Activated CD8-positive, alpha-beta T cell treated with anti-CD3 and anti-CD28 coated beads, Interleukin-2, amount 10 ng/mL, durations not matched to agents 7 days and 5 days (primary cell): Measurements from ENCODE around the gene DENND6B. TPM values are rescaled to one million over a fixed set of nuclear protein-coding genes. Genes with fewer than 3 reads are reported as not detected.
"Not testable (repeated sequence)": the region's sequence is repeated elsewhere in the genome, so short reads cannot be mapped to it uniquely, and the experiment has no call there.

ENCODE experiments used
- ATAC-seq: fragments of 150-1000 bp; cut with Tn5 transposase; one replicate; pipeline ENCODE4 v1.10.0; 2021; ENCODE audit warnings: moderate library complexity
- CTCF ChIA-PET: fragments of 350-600 bp; sonication (Branson Sonifier 250); formaldehyde crosslinking; loops from one replicate; lab custom pipeline; 2021; ENCODE audit warnings: antibody characterized with exemption; lab: Charles Lee
- POLR2A ChIA-PET: fragments of 350-600 bp; sonication (Branson Sonifier 250); formaldehyde crosslinking; loops from one replicate; lab custom pipeline; 2021; ENCODE audit warnings: antibody characterized with exemption; lab: Charles Lee
- DNase-seq: peaks from one replicate; pipeline ENCODE4 v3.0.0-alpha.2; 2020
- H3K27ac Mint-ChIP-seq: one replicate; pipeline ENCODE4 v1.8.0; 2021; ENCODE audit warnings: mild to moderate bottlenecking, mixed read lengths
- H3K27me3 Mint-ChIP-seq: one replicate; pipeline ENCODE4 v1.8.0; 2021; ENCODE audit warnings: low read depth, mixed read lengths
- H3K36me3 Mint-ChIP-seq: one replicate; pipeline ENCODE4 v1.8.0; 2021; ENCODE audit warnings: low read depth, mixed read lengths
- H3K4me1 Mint-ChIP-seq: one replicate; pipeline ENCODE4 v1.8.0; 2021; ENCODE audit warnings: low read depth, mixed read lengths
- H3K4me3 Mint-ChIP-seq: one replicate; pipeline ENCODE4 v1.8.0; 2021; ENCODE audit warnings: mild to moderate bottlenecking, mixed read lengths
- H3K9me3 Mint-ChIP-seq: one replicate; pipeline ENCODE4 v1.8.0; 2022; ENCODE audit warnings: mixed read lengths; ENCODE audit not compliant: insufficient read depth
- total RNA-seq, 2 experiments: library from RNA; stranded (reverse); gene quantifications; one replicate each; pipeline ENCODE4 v1.2.3, GENCODE V29; 2021

The DENND6B gene
- total RNA-seq, 2 experiments from 2014 or later, result 6.0 to 7.0 TPM

DNA sequence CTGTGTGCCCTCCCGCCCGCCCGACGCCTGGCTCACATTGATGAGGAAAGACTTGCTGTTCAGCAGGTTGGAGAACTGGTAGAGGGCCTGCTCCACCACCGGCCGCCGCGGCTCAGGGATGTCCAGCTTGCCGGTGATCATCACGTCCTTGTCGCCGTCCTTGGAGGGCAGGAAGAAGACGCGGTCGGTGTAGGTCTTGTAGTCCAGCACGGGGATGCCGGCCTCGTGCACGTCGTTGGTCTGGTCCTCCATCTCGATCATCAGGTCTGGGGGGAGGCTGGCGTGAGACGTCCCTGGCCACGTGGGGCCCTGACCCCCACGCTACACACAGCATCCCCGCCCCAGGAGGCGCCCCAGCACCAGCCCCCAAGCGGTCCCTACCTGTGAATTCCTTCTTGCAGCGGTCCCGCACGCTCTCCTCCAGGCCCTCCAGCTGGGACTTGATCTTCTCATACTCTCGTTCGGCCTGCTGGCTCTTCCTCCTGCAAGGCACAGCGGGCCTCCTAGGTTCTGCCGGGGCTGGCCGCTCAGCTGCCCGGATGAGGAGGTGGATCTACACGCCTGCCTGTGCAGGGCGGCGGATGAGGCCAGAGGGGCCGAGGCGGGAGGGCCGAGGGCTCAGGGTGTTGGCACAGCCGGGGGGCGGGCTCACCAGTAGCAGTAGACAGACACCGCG, 46.0 kb downstream of the DENND6B start:
- Mint-ChIP-seq H3K27me3 (no peaks in the 10 kb centered on the region), H3K9me3 (no peaks in the 10 kb centered on the region), H3K4me3 (no peak overlapping the region), H3K36me3 (peaks cover 18% of the 10 kb centered on the region), H3K4me1 (no peaks in the 10 kb centered on the region), H3K27ac (no peak overlapping the region)
- ATAC-seq (no peak), DNase-seq (no peak)
- POLR2A ChIA-PET, result no interaction called here
- CTCF ChIA-PET, result no interaction called here

- POLR2A ChIA-PET, result no interaction called here
- no peak for ATAC-seq
- Mint-ChIP-seq H3K4me3 (no peak overlapping the region), H3K4me1 (peaks cover 4% of the 10 kb centered on the region), H3K36me3 (peaks cover 23% of the 10 kb centered on the region), H3K9me3 (no peaks in the 10 kb centered on the region), H3K27me3 (no peaks in the 10 kb centered on the region), H3K27ac (no peak overlapping the region)
- DNase-seq, result no peak
- CTCF ChIA-PET, result no interaction called here
These were observed 46.6 kb downstream of the DENND6B start for GRCh38 chr22:50280022-50280707.

- DNase-seq (no peak), ATAC-seq (no peak)
- POLR2A ChIA-PET, result no interaction called here
- Mint-ChIP-seq H3K27ac (no peak overlapping the region), H3K27me3 (no peaks in the 10 kb centered on the region), H3K9me3 (no peaks in the 10 kb centered on the region), H3K4me1 (peaks cover 4% of the 10 kb centered on the region), H3K4me3 (no peak overlapping the region), H3K36me3 (peaks cover 22% of the 10 kb centered on the region)
- CTCF ChIA-PET, result no interaction called here
These were observed 47.7 kb downstream of the DENND6B start for GRCh38 chr22:50278956-50279619.

- H3K27me3 Mint-ChIP-seq, result no peaks in the 10 kb centered on the region
- H3K4me3 Mint-ChIP-seq, result no peak overlapping the region
- peaks cover 4% of the 10 kb centered on the region for H3K4me1 Mint-ChIP-seq
- DNase-seq, result no peak
- CTCF ChIA-PET, result no interaction called here
- POLR2A ChIA-PET, result no interaction called here
- ATAC-seq, result no peak
- H3K36me3 Mint-ChIP-seq, result peaks cover 22% of the 10 kb centered on the region
- H3K9me3 Mint-ChIP-seq, result no peaks in the 10 kb centered on the region
- no peak overlapping the region for H3K27ac Mint-ChIP-seq
These were observed 48.4 kb downstream of the DENND6B start for GRCh38 chr22:50278461-50278860.

- ChIA-PET CTCF (no interaction called here), POLR2A (no interaction called here)
- Mint-ChIP-seq H3K4me1 (peaks cover 4% of the 10 kb centered on the region), H3K27ac (no peak overlapping the region), H3K9me3 (no peaks in the 10 kb centered on the region), H3K27me3 (peaks cover 3% of the 10 kb centered on the region), H3K4me3 (no peak overlapping the region), H3K36me3 (peaks cover 22% of the 10 kb centered on the region)
- ATAC-seq (no peak), DNase-seq (no peak)
These were observed 49.1 kb downstream of the DENND6B start for GRCh38 chr22:50277761-50278160.

DNA sequence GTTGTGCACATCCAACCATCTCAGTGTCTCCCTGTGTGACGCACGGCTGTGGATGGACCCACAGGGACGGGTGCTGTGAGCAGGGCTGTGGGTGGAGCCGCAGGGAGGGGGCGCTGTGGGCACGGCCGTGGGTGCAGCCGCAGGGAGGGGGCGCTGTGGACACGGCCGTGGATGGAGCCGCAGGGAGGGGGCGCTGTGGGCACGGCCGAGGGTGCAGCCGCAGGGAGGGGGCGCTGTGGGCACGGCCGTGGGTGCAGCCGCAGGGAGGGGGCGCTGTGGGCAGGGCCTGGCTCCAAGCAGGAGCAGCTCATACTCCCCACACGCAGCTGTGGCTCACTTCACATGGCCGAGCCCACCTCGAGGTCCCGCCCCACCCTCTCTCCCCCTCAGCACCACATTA, 50.7 kb downstream of the DENND6B start:
- Mint-ChIP-seq H3K36me3 (peaks cover 22% of the 10 kb centered on the region), H3K27ac (no peak overlapping the region), H3K9me3 (no peaks in the 10 kb centered on the region), H3K4me1 (peaks cover 9% of the 10 kb centered on the region), H3K4me3 (no peak overlapping the region), H3K27me3 (peaks cover 8% of the 10 kb centered on the region)
- peak; percentile 63 for DNase-seq
- POLR2A ChIA-PET, result interaction anchor here (0.8 to 1.5 kb wide), 4 partner anchors 15 to 66 kb away, joined by 3 to 4 read pairs (median 4); no protein-coding TSS in a partner anchor
- peak; percentile 59 for ATAC-seq
- CTCF ChIA-PET, result interaction anchor here (0.6 to 2.1 kb wide), 24 partner anchors 13 to 344 kb away, joined by 3 to 33 read pairs (median 4); partner anchors contain the start of genes DENND6B and TUBGCP6

GRCh38 chr22:50275181-50276055, 51.4 kb downstream of the DENND6B start:
- Mint-ChIP-seq H3K27me3 (peaks cover 8% of the 10 kb centered on the region), H3K36me3 (peaks cover 18% of the 10 kb centered on the region), H3K4me1 (peaks cover 14% of the 10 kb centered on the region), H3K27ac (no peak overlapping the region), H3K4me3 (no peak overlapping the region), H3K9me3 (no peaks in the 10 kb centered on the region)
- CTCF ChIA-PET, result interaction anchor here (1.0 to 2.1 kb wide), 9 partner anchors 12 to 345 kb away, joined by 3 to 33 read pairs (median 5); partner anchors contain the start of gene DENND6B
- ATAC-seq, result no peak
- no peak for DNase-seq
- POLR2A ChIA-PET, result interaction anchor here (1.3 to 1.5 kb wide), 3 partner anchors 18 to 67 kb away, joined by 3 to 4 read pairs (median 4); no protein-coding TSS in a partner anchor

GRCh38 chr22:50274771-50275170, 52.0 kb downstream of the DENND6B start:
- ATAC-seq (no peak), DNase-seq (no peak)
- Mint-ChIP-seq H3K9me3 (no peaks in the 10 kb centered on the region), H3K4me1 (peaks cover 14% of the 10 kb centered on the region), H3K4me3 (no peak overlapping the region), H3K36me3 (peaks cover 18% of the 10 kb centered on the region), H3K27ac (no peak overlapping the region), H3K27me3 (peaks cover 8% of the 10 kb centered on the region)
- ChIA-PET POLR2A (no interaction called here), CTCF (interaction anchor here (0.9 to 1.5 kb wide), 2 partner anchors 67 to 92 kb away, joined by 4 to 6 read pairs; no protein-coding TSS in a partner anchor)

- H3K9me3 Mint-ChIP-seq, result no peaks in the 10 kb centered on the region
- peaks cover 18% of the 10 kb centered on the region for H3K36me3 Mint-ChIP-seq
- H3K4me1 Mint-ChIP-seq, result peaks cover 19% of the 10 kb centered on the region
- ATAC-seq, result no peak
- H3K27me3 Mint-ChIP-seq, result peaks cover 8% of the 10 kb centered on the region
- ChIA-PET POLR2A (no interaction called here), CTCF (interaction anchor here (0.9 to 2.1 kb wide), 4 partner anchors 52 to 92 kb away, joined by 4 to 6 read pairs (median 6); no protein-coding TSS in a partner anchor)
- DNase-seq, result peak; percentile 66
- H3K27ac Mint-ChIP-seq, result no peak overlapping the region
- no peak overlapping the region for H3K4me3 Mint-ChIP-seq
These were observed 52.5 kb downstream of the DENND6B start for GRCh38 chr22:50274311-50274710.

- not testable (repeated sequence) for H3K27ac Mint-ChIP-seq, H3K9me3 Mint-ChIP-seq, H3K4me3 Mint-ChIP-seq, H3K27me3 Mint-ChIP-seq, DNase-seq, ATAC-seq
- CTCF ChIA-PET, result interaction anchor here (0.8 to 2.1 kb wide), 9 partner anchors 20 to 196 kb away, joined by 3 to 8 read pairs (median 5); no protein-coding TSS in a partner anchor
- POLR2A ChIA-PET, result interaction anchor here (1.0 kb wide), 1 partner anchor 251 kb away, joined by 4 read pairs; the partner anchor contains the start of gene SCO2
- Mint-ChIP-seq H3K4me1 (peaks cover 22% of the 10 kb centered on the region), H3K36me3 (peaks cover 17% of the 10 kb centered on the region)
These were observed 53.0 kb downstream of the DENND6B start for GRCh38 chr22:50273781-50274180.
